Kidney (tissue), 14 donors: ENCODE results near the gene CLMN. TPM values are rescaled to one million over a fixed set of nuclear protein-coding genes. Genes with fewer than 3 reads are reported as not detected.

Experiments
- DNase-seq, 5 donors: peaks; one replicate each; pipeline ENCODE4 v3.0.0-alpha.2; 2013 to 2020
- FAIRE-seq: peaks from 2 replicates; lab custom pipeline; 2012; peaks lifted over from hg19 to GRCh38; lab: Jason Lieb, UNC
- H3K27ac ChIP-seq, 2 donors: one replicate each; pipeline ENCODE4 v1.7.0; 2013; ENCODE audit warnings: low read depth in 2 of 2, low read length in 2 of 2, inconsistent platforms in 1 of 2
- H3K27me3 ChIP-seq: one replicate; pipeline ENCODE4 v1.7.1; 2013; ENCODE audit warnings: low read length, inconsistent platforms; ENCODE audit not compliant: control insufficient read depth, insufficient read depth
- H3K36me3 ChIP-seq, 3 donors: one replicate each; pipeline versions ENCODE4 v1.7.0 to v1.7.1; 2013; ENCODE audit warnings: low read length in 3 of 3, control low read depth in 1 of 3, inconsistent platforms in 1 of 3; ENCODE audit not compliant: insufficient read depth in 3 of 3, control insufficient read depth in 2 of 3
- H3K4me1 ChIP-seq, 3 donors: one replicate each; pipeline versions ENCODE4 v1.7.0 to v1.7.1; 2013; ENCODE audit warnings: low read length in 3 of 3, inconsistent platforms in 1 of 3, low read depth in 1 of 3; ENCODE audit not compliant: control insufficient read depth in 2 of 3, insufficient read depth in 2 of 3
- H3K4me3 ChIP-seq, 3 donors: one replicate each; pipeline versions ENCODE4 v1.7.0 to v1.8.1; 2013; ENCODE audit warnings: low read length in 3 of 3, control low read depth in 1 of 3, inconsistent platforms in 1 of 3
- H3K9ac ChIP-seq, 3 donors: one replicate each; pipeline versions ENCODE4 v1.7.0 to v1.7.1; 2013; ENCODE audit warnings: low read length in 3 of 3, control low read depth in 1 of 3, inconsistent platforms in 1 of 3
- H3K9me3 ChIP-seq, 3 donors: one replicate each; pipeline versions ENCODE4 v1.7.0 to v1.7.1; 2013; ENCODE audit warnings: low read length in 3 of 3, control low read depth in 1 of 3, inconsistent platforms in 1 of 3; ENCODE audit not compliant: control insufficient read depth in 2 of 3, insufficient read depth in 1 of 3
- intact Hi-C: fragments of 100-400 bp; cut with DNase I; formaldehyde crosslinking; loops from one replicate; pipeline ENCODE4 v1.11.1; 2022
- polyA plus RNA-seq: library from polyadenylated mRNA; stranded (reverse); fragments of 350-450 nt; fragmentation: Illumina TruSeq; extraction: RNeasy Lipid Tissue Mini Kit (QIAGEN cat#74804); gene quantifications from one replicate; pipeline ENCODE4 v1.2.3, GENCODE V29; 2014; ENCODE audit warnings: low read depth, low replicate concordance; ENCODE audit not compliant: insufficient read depth
- total RNA-seq: library from RNA; stranded (reverse); fragmentation: NEBNext Ultra II Directional; extraction: Animal tissue kit (Norgen Biotek cat#: 25700); gene quantifications from one replicate; pipeline ENCODE4 v1.2.1, GENCODE V29; 2021
- TF ChIP-seq, protein P1 (sequence below): IDR thresholded peaks from 3 replicates; pipeline ENCODE4 v1.5.1; 2012; ENCODE audit warnings: mild to moderate bottlenecking, moderate library complexity, borderline replicate concordance; ENCODE audit not compliant: insufficient read depth; ENCODE audit errors: extremely low read depth
- donor health status: control.
- donor health status: control.
- donor health status: control.
- donor health status: control.
- donor health status: control.
- donor health status: DM: yes; HTN: yes; CAD: no.
- donor health status: Normal renal cell carcinoma (clear cell type).

The CLMN gene
- total and polyA plus RNA-seq, 2 donors from 2014 or later = 33.1 to 151 TPM

DNA sequence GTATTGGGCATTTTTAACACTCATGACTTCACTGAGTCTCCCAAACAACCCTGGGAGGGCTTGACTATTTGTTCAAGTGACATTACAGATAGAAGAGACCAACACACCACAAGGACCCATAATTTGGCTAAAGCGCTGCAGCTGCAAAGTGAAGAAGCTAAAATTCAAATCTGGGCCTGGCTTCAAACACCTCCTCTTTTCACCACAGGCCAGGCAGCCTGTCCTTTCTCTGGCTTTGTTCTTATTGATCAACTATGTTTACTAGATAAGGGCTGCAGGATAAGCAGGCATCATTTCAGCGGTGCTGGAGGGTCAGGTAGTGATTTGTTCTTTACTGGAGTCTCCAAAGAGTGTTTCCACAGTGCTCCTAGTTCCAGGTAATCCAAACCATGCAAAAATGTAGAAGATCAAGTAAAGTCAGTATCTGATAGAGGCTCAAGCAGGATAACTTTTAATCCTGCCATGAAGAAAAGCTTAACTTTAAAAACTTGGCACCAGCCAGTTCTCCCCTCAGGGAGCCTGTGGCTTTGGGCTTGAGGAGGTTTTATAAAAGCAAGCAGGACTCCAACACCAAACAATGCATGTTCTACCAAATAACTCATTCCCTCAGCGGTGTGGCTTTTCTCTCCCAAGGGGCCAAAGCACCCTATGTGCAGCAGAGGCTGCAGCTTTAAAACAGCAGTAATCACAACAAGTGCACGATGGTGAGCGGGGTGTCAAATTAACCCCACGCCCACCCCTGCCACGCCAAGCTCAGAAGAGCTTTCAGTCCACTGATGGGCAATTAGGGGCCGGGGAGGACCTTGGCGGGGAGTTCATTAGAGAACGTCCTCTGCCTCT lies 16.8 kb downstream of the CLMN start:
- intact Hi-C loops = no loop called here
- TF ChIP-seq, protein P1, sequence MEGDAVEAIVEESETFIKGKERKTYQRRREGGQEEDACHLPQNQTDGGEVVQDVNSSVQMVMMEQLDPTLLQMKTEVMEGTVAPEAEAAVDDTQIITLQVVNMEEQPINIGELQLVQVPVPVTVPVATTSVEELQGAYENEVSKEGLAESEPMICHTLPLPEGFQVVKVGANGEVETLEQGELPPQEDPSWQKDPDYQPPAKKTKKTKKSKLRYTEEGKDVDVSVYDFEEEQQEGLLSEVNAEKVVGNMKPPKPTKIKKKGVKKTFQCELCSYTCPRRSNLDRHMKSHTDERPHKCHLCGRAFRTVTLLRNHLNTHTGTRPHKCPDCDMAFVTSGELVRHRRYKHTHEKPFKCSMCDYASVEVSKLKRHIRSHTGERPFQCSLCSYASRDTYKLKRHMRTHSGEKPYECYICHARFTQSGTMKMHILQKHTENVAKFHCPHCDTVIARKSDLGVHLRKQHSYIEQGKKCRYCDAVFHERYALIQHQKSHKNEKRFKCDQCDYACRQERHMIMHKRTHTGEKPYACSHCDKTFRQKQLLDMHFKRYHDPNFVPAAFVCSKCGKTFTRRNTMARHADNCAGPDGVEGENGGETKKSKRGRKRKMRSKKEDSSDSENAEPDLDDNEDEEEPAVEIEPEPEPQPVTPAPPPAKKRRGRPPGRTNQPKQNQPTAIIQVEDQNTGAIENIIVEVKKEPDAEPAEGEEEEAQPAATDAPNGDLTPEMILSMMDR = no peak
- no peaks in the 10 kb centered on the region for H3K36me3 ChIP-seq
- no peak overlapping the region for H3K4me3 ChIP-seq
- H3K9ac ChIP-seq = peak overlapping the region in 1 of 3 donors; percentile 20
- no peaks in the 10 kb centered on the region for H3K9me3 ChIP-seq
- DNase-seq (no peak), FAIRE-seq (no peak)
- no peak overlapping the region for H3K27ac ChIP-seq
- peaks cover 0 to 40% (median 38%) of the 10 kb centered on the region in 3 donors for H3K4me1 ChIP-seq
- H3K27me3 ChIP-seq = no peaks in the 10 kb centered on the region

- H3K27ac ChIP-seq = peak overlapping the region in 1 of 2 donors; percentile 38
- TF ChIP-seq, protein P1 = no peak
- no peaks in the 10 kb centered on the region for H3K27me3 ChIP-seq
- intact Hi-C loops = no loop called here
- H3K9me3 ChIP-seq = no peaks in the 10 kb centered on the region
- no peak overlapping the region for H3K9ac ChIP-seq
- H3K36me3 ChIP-seq = no peaks in the 10 kb centered on the region
- peaks cover 0 to 32% (median 26%) of the 10 kb centered on the region in 3 donors for H3K4me1 ChIP-seq
- no peak for DNase-seq
- no peak overlapping the region for H3K4me3 ChIP-seq
- FAIRE-seq = no peak
These were observed 18.1 kb downstream of the CLMN start for GRCh38 chr14:95301527-95302187.

DNA sequence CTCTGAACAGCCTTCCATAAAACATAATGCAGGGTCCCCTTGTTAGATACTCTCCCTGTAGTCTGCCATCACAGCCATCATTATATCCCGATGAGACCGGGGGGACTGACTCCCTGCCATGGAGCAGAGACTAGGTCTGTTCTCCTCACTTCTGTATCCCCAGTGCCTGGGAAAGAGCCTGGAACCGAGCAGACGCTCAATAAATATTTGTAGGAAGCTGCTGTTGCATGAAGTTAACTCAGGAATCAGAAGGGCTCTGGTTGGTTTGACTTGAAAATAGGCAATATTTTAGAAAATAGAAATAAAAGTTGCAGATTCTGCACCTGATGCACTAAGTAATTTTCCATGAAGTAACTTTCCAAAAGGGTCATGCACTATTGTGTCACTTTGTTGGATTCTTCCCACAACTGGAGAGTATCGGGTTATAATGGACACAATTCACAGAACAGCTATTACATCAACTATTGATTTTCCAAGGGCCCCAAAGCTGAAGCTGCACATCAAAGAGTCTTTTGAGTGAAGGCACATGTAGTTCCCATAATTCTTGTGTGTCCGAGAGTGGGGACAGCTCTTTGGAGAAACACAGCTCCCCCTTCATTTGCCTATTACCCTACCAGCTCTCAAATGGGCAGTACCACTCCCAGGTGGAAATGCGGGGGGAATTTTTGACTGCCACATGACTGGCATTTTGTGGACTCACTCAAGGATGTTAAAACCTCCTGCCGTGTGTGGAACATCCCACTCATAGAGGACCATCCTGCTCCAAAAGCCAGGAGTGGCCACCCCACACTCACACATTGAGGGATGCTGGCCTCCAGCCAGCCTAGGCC lies 18.8 kb downstream of the CLMN start:
- peaks cover 0 to 32% (median 26%) of the 10 kb centered on the region in 3 donors for H3K4me1 ChIP-seq
- H3K27me3 ChIP-seq = no peaks in the 10 kb centered on the region
- H3K36me3 ChIP-seq = no peaks in the 10 kb centered on the region
- no peak overlapping the region for H3K9ac ChIP-seq
- no peak for DNase-seq
- peak overlapping the region in 1 of 2 donors; percentile 38 for H3K27ac ChIP-seq
- TF ChIP-seq, protein P1 = no peak
- H3K9me3 ChIP-seq = peaks cover 0 to 3% (median 0%) of the 10 kb centered on the region in 3 donors
- intact Hi-C loops = no loop called here
- no peak overlapping the region for H3K4me3 ChIP-seq
- no peak for FAIRE-seq
